SIG-M5 treated with dmso at 0.1 percent for 504 hours (cell line): ENCODE results near the gene DDOST.
"Not testable (repeated sequence)": the region's sequence is repeated elsewhere in the genome, so short reads cannot be mapped to it uniquely, and the experiment has no call there.

Experiments
- DNase-seq: peaks from one replicate; lab custom pipeline; 2025; ENCODE audit not compliant: unreplicated experiment; lab: John Stamatoyannopoulos, UW

The DDOST gene

DNA sequence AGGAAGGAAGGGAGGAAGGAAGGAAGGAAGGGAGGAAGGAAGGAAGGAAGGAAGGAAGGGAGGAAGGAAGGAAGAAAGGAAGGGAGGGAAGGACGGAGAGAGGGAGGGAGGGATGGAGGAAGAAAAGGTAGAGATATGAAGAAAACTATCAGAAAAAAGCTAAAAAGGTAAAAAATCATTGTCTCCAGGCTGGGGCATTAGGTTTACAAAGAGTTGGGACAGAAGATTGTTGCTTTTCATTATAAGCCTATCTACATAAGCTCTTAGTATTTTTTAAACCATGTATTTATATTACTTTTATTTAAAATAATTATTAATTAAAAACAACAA is 35.1 kb downstream of the DDOST start:
- no peak for DNase-seq

- no peak for DNase-seq
These were observed 35.7 kb downstream of the DDOST start for GRCh38 chr1:20625176-20626097.

DNA sequence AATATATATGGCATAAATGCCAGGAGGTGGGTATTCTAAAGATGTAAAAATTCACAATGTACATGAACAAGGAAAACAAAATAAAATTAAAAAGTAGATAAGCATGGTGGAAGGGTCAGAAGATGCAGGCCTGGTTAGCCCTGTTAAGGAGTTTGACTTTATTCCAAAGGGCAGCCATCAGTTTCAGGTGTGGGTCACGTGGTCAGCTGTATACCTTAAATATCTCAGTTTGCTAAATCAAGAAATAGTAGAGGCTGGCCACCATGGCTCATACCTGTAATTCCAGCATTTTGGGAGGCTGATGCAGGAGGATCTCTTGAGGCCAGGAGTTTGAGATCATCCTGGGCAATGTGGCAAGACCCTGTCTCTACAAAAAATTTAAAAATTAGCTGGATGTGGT is 36.5 kb downstream of the DDOST start:
- no peak for DNase-seq

DNA sequence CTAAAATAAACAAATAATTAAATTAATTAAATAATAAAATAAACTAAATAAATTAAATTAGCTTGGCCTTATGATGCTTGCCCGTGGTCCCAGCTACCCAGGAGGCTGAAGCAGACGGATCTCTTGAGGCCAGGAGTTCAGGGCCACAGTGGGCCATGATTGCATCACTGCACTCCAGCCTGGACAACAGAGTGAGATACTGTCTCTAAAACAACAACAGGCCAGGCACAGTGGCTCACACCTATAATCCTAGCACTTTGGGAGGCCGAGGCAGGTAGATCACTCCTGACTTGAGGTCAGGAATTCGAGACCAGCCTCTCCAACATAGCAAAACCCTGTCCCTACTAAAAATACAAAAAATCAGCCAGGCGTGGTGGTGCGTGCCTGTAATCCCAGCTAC is 40.2 kb downstream of the DDOST start:
- no peak for DNase-seq

DNA sequence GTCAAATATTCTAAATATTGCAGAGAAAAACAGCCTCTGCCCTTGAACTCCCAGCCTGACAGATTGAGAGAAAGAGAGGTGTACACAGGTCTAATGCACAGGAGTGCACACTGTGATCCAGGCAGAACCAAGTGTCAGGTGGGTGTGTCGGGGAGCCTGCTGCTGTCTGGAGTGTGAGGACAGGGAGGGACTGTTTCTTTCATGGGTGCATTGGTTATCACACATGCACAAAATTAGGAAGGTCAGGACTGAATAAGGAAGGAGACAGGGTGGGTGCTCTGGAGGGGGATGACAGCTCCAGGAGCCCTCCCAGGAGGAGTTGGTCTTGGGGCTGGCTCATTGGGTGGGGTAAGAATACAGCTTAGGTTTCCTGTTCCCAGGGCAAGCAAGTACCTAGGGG is 41.2 kb downstream of the DDOST start:
- no peak for DNase-seq

DNA sequence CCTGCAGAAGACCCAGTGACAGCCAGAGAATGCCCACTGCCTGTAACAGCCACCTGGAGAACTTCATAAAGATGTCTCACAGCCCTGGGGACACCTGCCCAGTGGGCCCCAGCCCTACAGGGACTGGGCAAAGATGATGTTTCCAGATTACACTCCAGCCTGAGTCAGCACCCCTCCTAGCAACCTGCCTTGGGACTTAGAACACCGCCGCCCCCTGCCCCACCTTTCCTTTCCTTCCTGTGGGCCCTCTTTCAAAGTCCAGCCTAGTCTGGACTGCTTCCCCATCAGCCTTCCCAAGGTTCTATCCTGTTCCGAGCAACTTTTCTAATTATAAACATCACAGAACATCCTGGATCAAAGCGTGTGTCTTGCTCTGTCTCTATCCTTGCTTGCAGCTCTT is 42.6 kb downstream of the DDOST start:
- DNase-seq, result no peak

GRCh38 chr1:20616847-20617487 is 44.2 kb downstream of the DDOST start:
- no peak for DNase-seq

DNA sequence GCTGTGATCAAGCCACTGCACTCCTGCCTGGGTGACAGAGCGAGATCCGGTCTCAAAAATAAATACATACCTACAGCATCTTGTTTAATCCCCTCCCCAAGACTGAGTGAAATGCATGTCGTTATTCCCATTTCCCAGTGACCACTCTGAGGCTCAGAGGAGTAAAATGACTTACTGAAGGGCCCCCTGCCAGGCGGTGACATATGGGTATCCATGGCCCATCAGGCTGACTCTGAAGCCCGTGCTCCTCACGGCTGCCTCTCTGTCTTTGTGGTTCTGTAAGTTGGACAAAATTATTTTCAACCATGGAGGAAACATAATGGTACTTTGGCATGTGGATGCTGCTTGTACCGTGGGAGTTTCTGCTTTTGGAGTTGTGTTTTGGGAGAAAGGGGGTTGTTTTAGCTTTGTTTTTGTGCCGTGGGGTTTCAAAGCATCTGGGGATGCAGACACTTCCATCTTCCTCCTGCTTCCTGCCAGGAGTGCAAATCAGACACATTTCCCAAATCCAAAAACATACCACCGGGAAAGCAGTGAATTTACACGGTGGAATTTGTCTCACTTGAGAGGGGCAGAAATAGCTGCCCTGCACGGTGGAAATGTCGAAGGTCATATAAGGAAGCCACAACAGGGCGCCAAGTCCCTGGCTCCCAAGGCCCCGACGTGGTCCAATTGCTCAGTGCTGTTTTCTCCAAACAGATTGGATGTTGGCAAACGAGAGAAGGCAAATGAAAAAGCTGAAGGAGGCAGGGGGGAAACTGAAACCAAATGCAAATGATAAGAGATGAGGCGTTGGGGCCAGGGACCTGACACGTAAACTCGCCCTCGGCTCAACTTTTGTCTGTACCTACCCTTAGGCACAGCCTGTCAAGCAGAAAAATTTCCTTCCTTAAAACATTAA is 45.0 kb downstream of the DDOST start:
- DNase-seq, result no peak

DNA sequence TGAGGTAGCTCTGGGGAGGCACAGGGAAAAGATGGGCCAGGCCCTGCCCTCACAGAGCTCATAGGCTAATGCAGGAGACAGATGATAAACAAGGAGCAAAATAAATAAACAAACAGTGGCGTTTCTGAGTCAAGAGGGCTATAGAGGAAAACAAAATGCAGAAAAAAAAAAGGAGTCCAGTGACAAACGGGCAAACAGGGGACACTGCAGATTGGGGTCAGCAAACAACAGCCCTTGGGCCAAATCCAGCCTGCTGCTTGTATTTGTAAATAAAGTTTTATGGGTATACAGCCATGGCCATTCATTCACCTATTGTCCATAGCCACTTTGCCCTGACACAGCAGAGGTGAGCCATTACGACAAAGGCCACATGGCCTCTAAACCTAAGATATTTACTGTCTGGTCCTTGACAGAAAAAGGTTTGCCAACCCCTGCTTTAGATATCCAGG is 47.0 kb downstream of the DDOST start:
- DNase-seq, result no peak

DNA sequence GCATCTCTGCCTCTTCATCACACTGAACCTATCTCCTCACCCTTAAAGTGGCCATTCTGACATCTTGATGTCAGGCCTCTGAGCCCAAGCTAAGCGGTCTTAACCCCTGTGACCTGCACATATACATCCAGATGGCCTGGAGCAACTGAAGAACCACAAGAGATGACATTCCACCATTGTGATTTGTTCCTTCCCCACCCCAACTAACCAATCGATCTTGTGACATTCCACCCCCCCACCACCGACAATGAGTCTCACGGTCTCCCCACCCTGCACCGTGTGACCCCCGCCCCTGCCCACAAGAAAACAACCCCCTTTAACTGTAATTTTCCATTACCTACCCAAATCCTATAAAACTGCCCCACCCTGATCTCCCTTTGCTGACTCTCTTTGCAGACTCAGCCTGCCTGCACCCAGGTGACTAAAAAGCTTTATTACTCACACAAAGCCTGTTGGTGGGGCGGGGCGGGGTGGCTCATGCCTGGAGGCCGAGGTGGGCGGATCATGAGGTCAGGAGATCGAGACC is 48.9 kb downstream of the DDOST start:
- DNase-seq, result no peak

GRCh38 chr1:20611652-20612051 is 49.5 kb downstream of the DDOST start:
- DNase-seq, result no peak

DNA sequence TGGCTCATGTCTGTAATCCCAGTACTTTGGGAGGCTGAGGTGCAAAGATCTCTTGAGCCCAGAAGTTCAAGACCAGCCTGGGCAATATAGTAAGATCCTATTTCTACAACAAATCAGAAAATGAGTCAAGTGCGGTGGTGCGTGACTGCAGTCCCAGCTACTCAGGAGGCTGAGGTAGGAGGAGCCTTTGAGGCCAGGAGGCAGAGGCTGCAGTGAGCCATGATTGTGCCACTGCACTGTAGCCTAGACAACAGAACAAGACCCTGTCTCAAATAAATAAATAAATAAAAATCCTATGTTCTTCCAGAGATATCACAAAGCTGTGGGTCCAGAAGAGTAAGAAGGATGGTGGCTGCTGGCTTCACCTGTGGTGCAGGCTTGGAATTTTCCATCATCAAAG is 50.2 kb downstream of the DDOST start:
- DNase-seq, result no peak

- no peak for DNase-seq
These were observed 51.6 kb downstream of the DDOST start for GRCh38 chr1:20609541-20609940.

GRCh38 chr1:20606801-20607570 is 54.2 kb downstream of the DDOST start:
- DNase-seq, result not testable (repeated sequence)

GRCh38 chr1:20604678-20605077 is 56.5 kb downstream of the DDOST start:
- no peak for DNase-seq

DNA sequence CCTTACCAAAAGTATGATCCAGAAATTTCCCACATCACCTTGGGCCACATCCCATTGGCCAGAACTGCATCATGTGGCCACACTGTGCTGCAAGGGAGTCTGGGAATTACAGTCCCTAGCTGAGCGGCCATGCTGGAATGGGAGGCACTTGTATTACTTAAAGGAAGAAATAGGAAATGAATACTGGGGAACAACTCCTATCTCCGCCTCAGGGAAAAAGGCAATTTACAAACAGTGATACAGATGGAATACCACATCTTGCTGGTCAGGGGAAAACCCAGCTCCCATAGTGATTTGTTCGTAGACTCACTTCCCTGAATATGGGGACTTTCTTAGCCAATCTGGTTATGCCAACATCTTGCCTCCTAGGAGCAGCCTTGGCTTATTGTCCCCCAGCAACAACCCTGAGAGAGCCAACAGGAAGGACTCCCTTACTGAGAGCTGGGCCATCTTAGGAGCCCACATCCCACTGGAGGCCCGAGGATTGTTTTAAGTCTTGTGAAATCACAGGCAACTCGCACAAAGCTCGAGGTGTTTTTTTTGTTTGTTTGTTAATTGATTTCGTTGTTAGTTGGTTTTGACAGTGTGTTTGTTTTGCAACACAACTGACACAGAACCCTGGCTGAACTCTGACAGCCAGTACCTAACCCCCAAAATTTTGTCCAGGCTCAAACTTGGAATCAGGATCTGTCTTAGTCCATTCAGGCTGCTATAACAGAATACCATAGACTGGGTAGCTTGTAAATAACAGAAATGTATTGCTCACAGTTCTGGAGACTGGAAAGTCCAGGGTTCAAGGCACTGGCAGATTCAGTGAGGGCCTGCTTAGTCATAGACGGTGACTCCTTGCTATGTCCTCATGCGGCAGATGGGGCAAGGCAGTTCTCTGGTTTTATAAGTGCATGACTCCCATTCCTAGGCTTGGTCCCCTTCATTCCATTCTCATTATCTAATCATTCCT is 57.4 kb downstream of the DDOST start:
- no peak for DNase-seq

GRCh38 chr1:20602851-20603450 is 58.2 kb downstream of the DDOST start:
- DNase-seq, result no peak
